ENCODE results near the gene KDM8.

Gene KDM8

GRCh38 chr16:27242868-27243590 is 39.7 kb downstream of the KDM8 start (continued):
- TF ChIP-seq ZBTB10 (tag by site-specific recombination; IDR thresholded peaks at IDR 0.05) (no peak), ZNF560 (tag by site-specific recombination; IDR thresholded peaks at IDR 0.05; ENCODE audit: borderline replicate concordance) (no peak), RBAK (tag by site-specific recombination; IDR thresholded peaks at IDR 0.05) (no peak), ATF2 (tag by site-specific recombination; IDR thresholded peaks at IDR 0.05; ENCODE audit: low read depth) (0 out of 2 replicates have a peak, but pooled peaks have one; percentile 26), ZNF10 (tag by site-specific recombination; IDR thresholded peaks at IDR 0.05) (no peak), ZNF114 (tag by site-specific recombination; IDR thresholded peaks at IDR 0.05) (no peak), REPIN1 (tag by site-specific recombination; IDR thresholded peaks at IDR 0.05; ENCODE audit: low read depth) (no peak), ZNF335 (tag by site-specific recombination; conservative IDR thresholded peaks at IDR 0.05) (peak; percentile 53)

DNA sequence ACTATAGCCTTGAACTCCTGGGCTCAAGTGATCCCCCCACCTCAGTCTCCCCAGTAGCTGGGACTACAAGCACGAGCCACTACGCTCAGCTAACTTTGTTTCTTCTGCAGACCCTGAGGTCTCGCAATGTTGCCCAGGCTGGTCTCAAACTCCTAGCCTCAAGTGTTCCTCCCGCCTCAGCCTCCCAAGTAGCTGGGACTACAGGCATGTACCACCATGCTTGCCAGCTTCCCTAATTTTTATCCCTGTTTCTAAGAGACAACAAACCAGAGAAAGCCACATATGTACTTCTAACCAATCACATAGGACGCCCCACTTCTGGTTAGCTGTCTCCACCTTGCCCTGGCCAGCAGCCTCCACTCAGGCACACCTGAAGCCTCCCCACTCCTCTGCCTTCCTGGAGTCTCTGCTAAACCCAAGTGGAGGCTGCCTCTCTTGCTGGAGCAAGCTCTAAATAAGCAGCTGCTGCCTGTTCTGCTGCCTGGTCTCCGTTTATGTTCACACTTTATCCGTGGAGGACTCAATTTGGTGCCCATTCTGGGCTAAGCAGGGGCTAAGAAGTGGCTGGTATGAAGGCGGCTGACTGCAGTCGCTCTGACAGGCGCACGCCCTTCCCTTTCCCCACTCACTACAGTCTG is 40.5 kb downstream of the KDM8 start:
- Histone ChIP-seq H3K9me3 (ENCODE audit: control insufficient read depth, insufficient read depth, low read depth, low read length) (no peaks in the 10 kb centered on the region), H3K4me1 (ENCODE audit: control insufficient read depth, insufficient read depth, low read length) (0 out of 2 replicates have a peak, but pooled peaks cover 2% of the 10 kb centered on the region), H3K36me3 (ENCODE audit: control insufficient read depth in 2 of 2, insufficient read depth in 1 of 2, low read length in 2 of 2) (no peaks in the 10 kb centered on the region), H3K27ac (ENCODE audit: extremely low read depth, low read depth, low read length) (no peak overlapping the region), H3K4me3 (ENCODE audit: low read depth, low read length) (no peak overlapping the region)
- TF ChIP-seq ZNF391 (tag by site-specific recombination; IDR thresholded peaks at IDR 0.05; ENCODE audit: borderline replicate concordance, low read depth) (no peak), ZNF449 (tag by site-specific recombination; IDR thresholded peaks at IDR 0.05) (no peak), ZNF335 (tag by site-specific recombination; conservative IDR thresholded peaks at IDR 0.05) (peak; percentile 20), ZNF707 (tag by site-specific recombination; IDR thresholded peaks at IDR 0.05) (0 out of 2 replicates have a peak, but pooled peaks have one; percentile 33)
- ChIA-PET CTCF (interaction anchor here (0.6 to 4.1 kb wide), 4 partner anchors 9 to 65 kb away, joined by 3 to 23 read pairs (median 3); no protein-coding TSS in a partner anchor), POLR2A (no interaction called here)

DNA sequence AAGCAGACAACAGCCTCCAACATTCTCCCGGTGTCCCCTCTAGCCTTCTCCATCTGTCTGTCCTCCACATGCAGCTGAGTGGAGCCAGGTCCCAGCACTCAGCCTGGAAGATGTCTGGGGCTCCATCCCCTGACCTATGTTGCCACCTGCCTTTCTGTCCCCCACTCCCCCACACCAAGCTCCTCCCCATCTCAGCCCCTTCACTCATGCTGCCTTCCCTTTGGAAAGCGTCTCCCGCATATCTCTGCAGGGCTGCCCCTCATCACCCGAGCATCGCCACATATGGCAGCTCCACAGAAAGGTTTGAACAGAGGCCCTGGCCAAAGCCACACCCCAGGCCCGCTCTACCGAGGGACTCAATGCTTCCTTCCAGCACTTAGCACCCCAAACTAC is 41.0 kb downstream of the KDM8 start:
- TF ChIP-seq GLI2 (tag by site-specific recombination; IDR thresholded peaks at IDR 0.05; ENCODE audit: borderline replicate concordance, low read depth) (no peak), HOXD13 (CRISPR knock-in tag; IDR thresholded peaks at IDR 0.05; ENCODE audit: borderline replicate concordance) (no peak), ZNF664 (tag by site-specific recombination; IDR thresholded peaks at IDR 0.05) (no peak), MEIS1 (CRISPR knock-in tag; IDR thresholded peaks at IDR 0.05; ENCODE audit: borderline replicate concordance) (no peak), ZNF670 (tag by site-specific recombination; IDR thresholded peaks at IDR 0.05; ENCODE audit: low read depth) (no peak), ZNF223 (tag by site-specific recombination; IDR thresholded peaks at IDR 0.05) (no peak), ZNF211 (tag by site-specific recombination; IDR thresholded peaks at IDR 0.05; ENCODE audit: low read depth) (no peak), ZNF10 (tag by site-specific recombination; IDR thresholded peaks at IDR 0.05) (no peak)
- Histone ChIP-seq H3K4me1 (ENCODE audit: control insufficient read depth, insufficient read depth, low read length) (0 out of 2 replicates have a peak, but pooled peaks cover 2% of the 10 kb centered on the region), H3K4me3 (ENCODE audit: low read depth, low read length) (no peak overlapping the region), H3K36me3 (ENCODE audit: control insufficient read depth in 2 of 2, insufficient read depth in 1 of 2, low read length in 2 of 2) (no peaks in the 10 kb centered on the region), H3K9me3 (ENCODE audit: control insufficient read depth, insufficient read depth, low read depth, low read length) (no peaks in the 10 kb centered on the region), H3K27ac (ENCODE audit: extremely low read depth, low read depth, low read length) (no peak overlapping the region)
- CTCF ChIA-PET = interaction anchor here (0.5 to 4.1 kb wide), 3 partner anchors 10 to 178 kb away, joined by 3 to 23 read pairs (median 3); no protein-coding TSS in a partner anchor
- POLR2A ChIA-PET = no interaction called here
